ENCODE data around the gene MAST3. TPM values are rescaled to one million over a fixed set of nuclear protein-coding genes. Genes with fewer than 3 reads are reported as not detected.

The MAST3 gene

GRCh38 chr19:18197306-18197705 lies 99.7 kb downstream of the MAST3 start:
- Histone ChIP-seq H3K9ac (ENCODE audit: low read length) (no peak overlapping the region), H3K18ac (ENCODE audit: low read length) (no peak overlapping the region), H3K79me1 (ENCODE audit: low read length) (peaks cover 7% of the 10 kb centered on the region), H3K56ac (ENCODE audit: low read length) (no peak overlapping the region), H2BK15ac (replicated peaks; ENCODE audit: low read depth) (no peak overlapping the region), H4K5ac (ENCODE audit: low read length) (no peak overlapping the region), H3K23ac (ENCODE audit: low read length) (no peak overlapping the region), H2BK120ac (ENCODE audit: low read depth, low read length) (no peak overlapping the region), H3K4ac (ENCODE audit: low read depth, low read length) (no peak overlapping the region), H2BK5ac (ENCODE audit: low read length) (no peak overlapping the region), H3K36me3 (ENCODE audit: control insufficient read depth, insufficient read depth, low read length) (peaks cover 4% of the 10 kb centered on the region), H3K4me2 (ENCODE audit: low read length) (no peak overlapping the region), H4K8ac (ENCODE audit: low read depth, low read length) (no peak overlapping the region), H3K27me3 (ENCODE audit: insufficient read depth, low read length, poor library complexity) (no peaks in the 10 kb centered on the region), H3K27ac (ENCODE audit: low read depth, low read length) (no peak overlapping the region), H3K4me3 (ENCODE audit: low read length) (no peak overlapping the region), H3K4me1 (ENCODE audit: control insufficient read depth, low read depth, low read length) (peaks cover 5% of the 10 kb centered on the region), H2AK5ac (ENCODE audit: low read length) (no peak overlapping the region), H3K79me2 (ENCODE audit: control insufficient read depth, insufficient read depth, low read length) (peaks cover 2% of the 10 kb centered on the region)
- no peak for DNase-seq
- WGBS (ENCODE audit: extremely low coverage, insufficient coverage, low lambda C conversion rate), result no CpG with 5 or more reads among the region's 18 CpGs

- Histone ChIP-seq H3K79me1 (ENCODE audit: low read length) (peaks cover 7% of the 10 kb centered on the region), H4K8ac (ENCODE audit: low read depth, low read length) (no peak overlapping the region), H3K4me2 (ENCODE audit: low read length) (no peak overlapping the region), H3K27me3 (ENCODE audit: insufficient read depth, low read length, poor library complexity) (no peaks in the 10 kb centered on the region), H3K27ac (ENCODE audit: low read depth, low read length) (no peak overlapping the region), H3K9ac (ENCODE audit: low read length) (no peak overlapping the region), H2BK15ac (replicated peaks; ENCODE audit: low read depth) (no peak overlapping the region), H4K5ac (ENCODE audit: low read length) (no peak overlapping the region), H3K79me2 (ENCODE audit: control insufficient read depth, insufficient read depth, low read length) (peaks cover 2% of the 10 kb centered on the region), H3K56ac (ENCODE audit: low read length) (no peak overlapping the region), H2BK5ac (ENCODE audit: low read length) (no peak overlapping the region), H3K4me3 (ENCODE audit: low read length) (no peak overlapping the region), H3K18ac (ENCODE audit: low read length) (no peak overlapping the region), H3K23ac (ENCODE audit: low read length) (no peak overlapping the region), H2BK120ac (ENCODE audit: low read depth, low read length) (no peak overlapping the region), H3K4me1 (ENCODE audit: control insufficient read depth, low read depth, low read length) (peaks cover 5% of the 10 kb centered on the region), H3K36me3 (ENCODE audit: control insufficient read depth, insufficient read depth, low read length) (peaks cover 4% of the 10 kb centered on the region), H3K4ac (ENCODE audit: low read depth, low read length) (no peak overlapping the region), H2AK5ac (ENCODE audit: low read length) (no peak overlapping the region)
- WGBS (ENCODE audit: extremely low coverage, insufficient coverage, low lambda C conversion rate), result no CpG with 5 or more reads among the region's 6 CpGs
- DNase-seq, result no peak
Measured at GRCh38 chr19:18197941-18198340, 100.4 kb downstream of the MAST3 start.

- H2BK15ac ChIP-seq (replicated peaks; ENCODE audit: low read depth), result no peak overlapping the region
- no peak overlapping the region for H3K4me2 ChIP-seq (ENCODE audit: low read length)
- H3K18ac ChIP-seq (ENCODE audit: low read length), result no peak overlapping the region
Measured at GRCh38 chr19:18198374-18198773, 100.8 kb downstream of the MAST3 start.

More at GRCh38 chr19:18198374-18198773, 100.8 kb downstream of the MAST3 start:
- Histone ChIP-seq H4K8ac (ENCODE audit: low read depth, low read length) (no peak overlapping the region), H3K4me3 (ENCODE audit: low read length) (no peak overlapping the region), H3K4ac (ENCODE audit: low read depth, low read length) (no peak overlapping the region), H3K79me1 (ENCODE audit: low read length) (peaks cover 7% of the 10 kb centered on the region), H2BK120ac (ENCODE audit: low read depth, low read length) (no peak overlapping the region), H3K4me1 (ENCODE audit: control insufficient read depth, low read depth, low read length) (peaks cover 8% of the 10 kb centered on the region), H3K56ac (ENCODE audit: low read length) (no peak overlapping the region), H4K5ac (ENCODE audit: low read length) (no peak overlapping the region), H3K23ac (ENCODE audit: low read length) (no peak overlapping the region), H3K79me2 (ENCODE audit: control insufficient read depth, insufficient read depth, low read length) (peaks cover 2% of the 10 kb centered on the region), H3K9ac (ENCODE audit: low read length) (no peak overlapping the region), H2BK5ac (ENCODE audit: low read length) (no peak overlapping the region), H3K27ac (ENCODE audit: low read depth, low read length) (no peak overlapping the region), H3K36me3 (ENCODE audit: control insufficient read depth, insufficient read depth, low read length) (peaks cover 4% of the 10 kb centered on the region), H3K27me3 (ENCODE audit: insufficient read depth, low read length, poor library complexity) (no peaks in the 10 kb centered on the region), H2AK5ac (ENCODE audit: low read length) (no peak overlapping the region)
- no peak for DNase-seq
- WGBS (ENCODE audit: extremely low coverage, insufficient coverage, low lambda C conversion rate), result no CpG with 5 or more reads among the region's 6 CpGs

Small RNAs within 50 kb of the gene (small RNA-seq; reads per million reads assigned to genes)
- not detected for gene IFI30 (ENCODE audit: insufficient read depth)

Measured in mesendoderm (in vitro differentiated cells).